SH-SY5Y (cell line): ENCODE measurements around the gene KLC3.

Experiments used
- GATA2 ChIP-seq: IDR thresholded peaks from 2 replicates; pipeline ENCODE4 v1.6.1; 2011; ENCODE audit warnings: mild to moderate bottlenecking, low read depth, low read length
- GATA3 ChIP-seq: IDR thresholded peaks from 2 replicates; pipeline ENCODE4 v1.6.1; 2011; ENCODE audit warnings: low read depth, mild to moderate bottlenecking, low read length, moderate library complexity

- no peak for TF ChIP-seq GATA3
- no peak for TF ChIP-seq GATA2
These were observed 9.1 kb upstream of the KLC3 start for GRCh38 chr19:45331411-45331810.
